HG03521 (cell line): Measurements from ENCODE around the gene RFPL3.

ENCODE experiments used
- ATAC-seq: cut with Tn5 transposase; IDR thresholded peaks from one replicate; pipeline ENCODE4 v1.9.1; 2021; ENCODE audit warnings: mild to moderate bottlenecking, moderate library complexity; ENCODE audit not compliant: unreplicated experiment

Gene RFPL3

GRCh38 chr22:32409977-32410376 is 52.3 kb downstream of the RFPL3 start:
- ATAC-seq: no peak

DNA sequence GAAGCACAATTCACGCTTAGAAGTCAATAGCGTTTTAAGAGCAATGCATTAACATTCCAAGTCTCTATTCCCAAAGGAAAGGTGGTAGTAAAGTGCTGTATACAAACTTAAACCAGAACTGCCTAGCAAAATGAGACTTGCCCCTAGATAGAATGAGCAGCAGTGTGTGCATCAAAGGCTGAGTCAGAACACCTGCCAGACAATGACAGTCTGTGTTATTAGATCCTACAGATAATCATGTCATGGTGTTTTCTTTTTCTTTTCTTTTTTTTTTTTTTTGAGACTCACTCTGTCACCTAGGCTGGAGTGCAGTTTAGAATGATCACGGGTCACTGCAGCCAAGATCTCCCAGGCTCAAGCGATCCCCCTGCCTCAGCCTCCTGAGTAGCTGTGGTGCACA is 52.8 kb downstream of the RFPL3 start:
- ATAC-seq: no peak
